Stimulated activated CD4-positive, alpha-beta T cell treated with anti-CD3 and anti-CD28 coated beads, TNF-alpha, amount 100 ng/mL, for 24 hours (primary cell): ENCODE measurements around the gene JPH2.

ENCODE experiments used
- DNase-seq, 3 experiments: peaks; one replicate each; pipeline ENCODE4 v3.0.0-alpha.2; 2020; ENCODE audit warnings: low read depth in 3 of 3

JPH2 gene

DNA sequence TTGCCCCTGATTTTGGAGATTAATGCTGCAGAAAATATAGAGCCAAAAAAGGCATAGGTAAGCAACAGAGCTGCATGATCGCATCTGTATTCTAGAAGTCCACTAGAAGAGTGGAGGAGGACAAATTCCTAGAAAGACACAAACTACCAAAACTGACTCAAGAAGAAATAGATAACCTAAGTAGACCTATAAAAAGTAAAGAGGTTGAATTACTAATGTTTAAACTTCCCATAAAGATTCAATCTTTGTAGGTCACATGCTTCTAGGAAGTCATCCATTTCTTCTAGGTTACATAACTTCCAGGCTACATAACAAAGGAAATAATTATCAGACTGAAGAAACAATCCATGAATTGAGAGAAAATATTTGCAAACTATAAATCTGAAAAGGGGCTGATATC lies 84.4 kb downstream of the JPH2 start:
- no peak for DNase-seq

- no peak for DNase-seq
Observed at GRCh38 chr20:44099832-44100231, 87.2 kb downstream of the JPH2 start.

DNA sequence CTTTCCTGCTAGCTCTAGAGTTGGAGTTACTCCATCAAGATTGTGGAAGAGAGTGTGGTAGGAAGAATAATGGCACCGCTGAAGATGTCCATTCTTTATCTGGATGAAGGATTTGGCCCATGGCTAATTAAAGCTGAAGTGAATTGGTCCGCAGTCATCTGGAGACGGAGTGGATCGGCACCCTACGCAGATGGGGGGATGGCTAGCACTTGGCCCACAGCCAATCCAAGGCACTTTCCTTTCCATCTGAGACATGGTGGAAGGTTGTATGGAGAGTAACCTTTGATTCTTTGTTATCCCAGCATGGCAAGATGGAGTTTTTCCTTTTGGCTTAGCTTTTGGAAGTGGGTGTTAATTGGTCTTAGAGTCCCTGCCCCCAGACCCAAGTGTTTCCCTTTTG lies 88.3 kb downstream of the JPH2 start:
- no peak for DNase-seq

DNA sequence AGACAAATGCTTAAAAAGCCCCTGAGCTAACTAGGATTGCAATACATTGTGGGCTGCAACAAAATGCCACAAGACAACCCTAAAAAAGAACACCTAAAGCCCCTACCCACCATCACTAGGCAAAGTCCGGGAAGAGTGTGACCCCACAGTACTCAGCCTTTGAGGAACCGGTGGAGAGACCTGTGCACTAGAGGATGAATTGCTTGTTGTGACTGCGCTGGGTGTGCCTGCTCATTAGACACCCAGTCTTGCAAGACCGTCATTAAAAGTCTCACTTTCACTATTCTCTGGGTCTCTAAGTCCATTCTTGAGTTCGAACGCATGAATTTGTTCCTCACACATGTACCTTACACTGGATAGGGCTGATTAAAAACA lies 88.7 kb downstream of the JPH2 start:
- DNase-seq: no peak

DNA sequence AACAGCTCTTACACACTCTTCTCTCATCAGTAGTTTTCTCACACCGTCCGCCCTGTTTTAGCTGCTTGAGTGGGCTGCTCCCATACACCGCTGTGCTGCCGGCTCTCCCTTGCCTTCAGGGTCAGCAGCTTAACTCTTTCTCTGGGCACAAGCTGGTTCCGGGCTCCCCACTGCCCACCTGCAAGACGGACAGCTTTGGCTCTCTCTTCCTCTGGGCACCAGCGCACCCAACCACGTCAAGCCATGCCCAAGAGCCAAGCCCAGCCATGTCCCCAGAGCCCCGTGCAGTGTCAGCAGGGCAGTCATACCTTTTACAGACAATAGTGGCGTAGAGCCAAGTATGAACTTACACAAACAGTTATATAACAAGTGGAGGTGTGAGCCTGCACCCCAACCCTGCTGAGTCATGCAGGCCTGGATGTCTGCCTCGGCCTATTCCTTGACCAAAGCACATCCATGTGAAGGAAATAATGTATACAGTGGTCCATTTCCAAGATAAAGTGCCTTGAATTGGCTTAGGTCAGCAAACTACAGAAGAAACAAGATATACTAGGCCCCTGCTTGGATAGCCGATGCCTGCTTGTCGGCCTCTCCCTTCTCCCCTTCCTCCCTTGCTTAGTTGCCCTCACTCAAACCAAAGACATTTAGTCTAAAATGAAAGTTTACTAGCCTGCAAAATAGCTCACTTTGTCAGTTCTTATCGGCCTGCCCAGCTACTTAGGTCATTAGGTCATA lies 89.3 kb downstream of the JPH2 start:
- DNase-seq: no peak

- no peak for DNase-seq
Observed at GRCh38 chr20:44095831-44096230, 91.2 kb downstream of the JPH2 start.

DNA sequence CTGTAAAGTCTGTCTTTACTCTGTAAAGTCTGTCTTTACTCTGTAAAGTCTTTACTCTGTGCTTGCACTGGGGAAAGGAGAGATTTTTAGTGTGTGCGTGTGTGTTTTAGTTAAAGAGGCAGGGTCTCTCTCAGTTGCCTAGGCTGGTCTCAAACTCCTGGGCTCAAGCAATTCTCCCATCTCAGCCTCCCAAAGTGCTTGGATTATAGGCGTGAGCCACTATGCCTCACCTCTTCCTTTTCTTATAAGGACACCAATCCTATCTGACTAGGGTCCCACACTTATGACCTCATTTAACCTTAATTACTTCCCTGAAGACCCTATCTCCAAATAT lies 93.8 kb downstream of the JPH2 start:
- no peak for DNase-seq

- DNase-seq: no peak
Observed at GRCh38 chr20:44092551-44093248, 94.3 kb downstream of the JPH2 start.

GRCh38 chr20:44091026-44091425 lies 96.0 kb downstream of the JPH2 start:
- no peak for DNase-seq

DNA sequence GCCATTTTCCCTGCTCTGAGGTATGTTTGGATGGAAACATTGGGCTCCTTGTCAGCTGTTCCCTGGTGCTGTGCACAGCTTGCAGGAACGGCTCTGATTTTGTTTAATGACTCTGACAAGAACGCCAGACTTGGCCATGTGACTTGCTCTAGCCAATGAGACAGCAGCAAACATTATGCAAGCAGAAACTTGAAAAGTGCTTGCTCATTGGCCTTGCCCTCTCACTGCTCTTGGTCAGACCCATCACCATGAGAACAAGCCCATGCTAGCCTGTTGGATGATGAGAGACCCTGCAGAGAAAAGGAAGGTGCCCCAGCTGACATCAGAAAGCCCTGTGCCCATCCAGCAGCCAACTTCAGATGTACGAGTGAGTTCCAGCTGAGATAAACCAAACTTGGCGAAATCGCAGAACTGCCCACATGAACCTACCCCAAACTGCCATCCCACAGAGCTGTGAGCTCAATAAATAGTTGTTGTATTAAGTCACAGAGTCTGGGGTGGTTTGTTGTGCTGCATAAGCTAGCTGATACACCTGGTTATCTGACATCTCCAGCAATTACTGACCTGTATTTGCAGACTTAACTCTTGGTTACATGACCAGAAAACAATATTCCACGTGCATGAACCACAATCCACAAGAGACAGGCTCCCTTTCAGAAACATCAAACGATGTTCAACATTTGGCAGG lies 96.9 kb downstream of the JPH2 start:
- DNase-seq: no peak

GRCh38 chr20:44087857-44088120 lies 99.2 kb downstream of the JPH2 start:
- no peak for DNase-seq

DNA sequence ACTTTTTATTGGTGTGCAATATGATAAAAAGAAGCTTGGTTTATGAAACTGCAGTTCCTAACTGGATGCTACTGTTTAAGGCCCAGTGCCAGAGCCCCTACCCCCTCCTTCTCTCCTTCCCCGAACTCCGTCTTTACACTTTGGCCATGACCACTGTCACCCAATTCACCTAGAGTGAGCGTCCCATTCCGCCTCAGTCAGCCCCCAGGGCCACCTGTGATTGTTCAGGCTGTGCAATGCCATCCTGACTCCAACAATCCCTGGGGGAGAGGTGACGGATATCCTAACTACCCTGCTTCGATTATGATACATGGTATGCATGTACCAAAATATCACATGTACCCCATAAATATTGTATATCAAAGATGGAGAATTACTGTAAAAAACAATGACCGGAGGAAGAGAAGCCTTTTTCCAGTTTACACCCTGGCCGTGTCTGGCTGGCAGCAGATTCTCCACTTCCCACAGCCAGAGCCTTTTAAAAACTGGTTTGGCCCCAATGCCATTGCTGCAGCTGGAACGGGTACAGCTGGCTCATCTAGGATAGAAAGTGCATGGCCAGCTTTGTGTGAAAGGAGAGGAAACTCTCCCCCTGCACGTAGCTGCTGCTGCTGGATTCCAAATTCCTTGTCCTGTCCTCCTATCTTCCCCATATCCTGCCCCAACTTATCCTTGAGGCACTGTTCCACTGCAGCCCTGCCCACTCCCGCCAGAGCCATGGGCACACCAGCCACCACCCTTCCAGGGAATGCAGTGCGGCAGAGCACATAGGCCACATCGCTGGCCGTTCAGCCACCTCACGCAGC lies 99.7 kb downstream of the JPH2 start:
- no peak for DNase-seq

GRCh38 chr20:44085616-44086434 lies 101.2 kb downstream of the JPH2 start:
- DNase-seq: no peak

GRCh38 chr20:44084891-44085290 lies 102.1 kb downstream of the JPH2 start:
- no peak for DNase-seq

GRCh38 chr20:44084439-44084838 lies 102.5 kb downstream of the JPH2 start:
- no peak for DNase-seq

DNA sequence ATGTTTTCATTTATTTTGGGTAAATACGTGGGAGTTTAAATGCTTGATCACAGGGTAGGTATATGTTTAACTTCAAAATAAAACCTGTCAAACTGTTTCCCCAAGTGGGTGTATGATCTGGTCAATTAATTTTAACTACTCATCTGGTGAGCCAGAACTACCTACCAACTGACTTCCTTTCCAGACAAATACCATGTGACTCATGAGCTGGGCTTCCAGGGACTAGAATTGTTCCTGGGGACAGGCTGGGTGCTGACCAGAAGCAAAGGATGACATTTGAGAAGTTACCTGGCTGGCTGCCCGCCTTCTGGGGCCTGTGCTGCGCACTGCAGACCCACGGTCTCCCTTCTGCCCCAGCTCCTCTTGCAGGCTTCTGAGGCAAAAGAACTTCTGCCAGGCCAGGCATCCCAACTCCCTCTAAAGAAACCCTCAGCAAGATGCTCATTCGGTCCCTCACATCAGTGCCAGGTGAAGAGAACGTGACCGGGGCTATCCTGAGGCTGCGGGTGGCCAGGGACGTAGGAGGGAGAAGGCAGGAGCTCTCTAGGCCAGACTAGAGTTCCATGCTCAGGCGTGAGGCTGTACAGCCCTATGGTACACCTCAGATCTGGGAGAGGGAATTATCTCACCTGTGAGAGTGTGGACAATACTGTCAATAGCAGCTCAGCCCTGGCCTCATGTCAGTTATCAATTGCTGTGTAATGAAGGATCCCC lies 103.6 kb downstream of the JPH2 start:
- DNase-seq: no peak

DNA sequence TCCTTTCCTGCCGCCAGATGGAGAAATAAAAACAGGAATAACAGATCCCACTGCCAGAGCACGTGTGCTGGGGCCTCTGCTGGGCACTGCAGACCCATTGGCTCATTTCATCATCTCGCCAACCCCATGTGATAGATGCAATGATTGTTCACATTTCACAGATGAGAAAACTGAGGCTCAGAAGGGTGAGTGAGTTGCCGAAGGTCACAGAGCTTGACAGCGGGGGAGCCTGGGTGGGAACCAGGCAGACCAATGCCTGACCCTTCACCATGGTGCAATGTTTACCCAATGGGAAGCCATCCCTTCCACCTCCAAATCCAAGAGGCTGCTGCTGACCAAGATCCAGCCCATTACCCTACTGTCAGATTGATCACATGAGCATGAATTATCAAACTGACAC lies 105.1 kb downstream of the JPH2 start:
- no peak for DNase-seq

GRCh38 chr20:44081476-44081875 lies 105.5 kb downstream of the JPH2 start:
- no peak for DNase-seq

- peak; percentile 59 to 75 (median 70) for DNase-seq
Observed at GRCh38 chr20:44080646-44081267, 106.2 kb downstream of the JPH2 start.

GRCh38 chr20:44080064-44080463 lies 106.9 kb downstream of the JPH2 start:
- no peak for DNase-seq

DNA sequence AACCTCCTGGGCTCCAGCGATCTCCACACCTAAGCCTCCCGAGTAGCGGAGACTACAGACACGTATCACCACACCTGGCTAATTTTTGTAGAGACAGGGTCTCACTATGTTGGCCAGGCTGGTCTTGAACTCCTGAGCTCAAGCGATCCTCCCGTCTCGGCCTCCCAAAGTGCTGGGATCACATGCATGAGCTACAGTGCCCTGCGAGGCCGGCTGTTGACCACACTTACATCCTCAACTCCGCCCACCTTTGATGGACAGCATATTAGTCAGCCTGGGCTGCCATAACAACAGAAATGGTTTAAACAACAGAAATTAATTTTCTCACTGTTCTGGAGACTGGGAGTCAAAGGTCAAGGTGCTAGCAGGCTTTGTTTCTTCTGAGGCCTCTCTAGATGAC lies 107.7 kb downstream of the JPH2 start:
- no peak for DNase-seq
